ENCODE data around the gene MAST4. TPM values are rescaled to one million over a fixed set of nuclear protein-coding genes. Genes with fewer than 3 reads are reported as not detected.

Gene MAST4
- polyA plus RNA-seq, 2 of the 4 experiments (the other 2 are of a cell fraction): 1.2 to 5.8 TPM

- POLR2A ChIA-PET: no interaction called here
- CTCF ChIA-PET: no interaction called here
- H3K4me3 ChIP-seq: no peak overlapping the region
- TF ChIP-seq GATA3 (IDR thresholded peaks at IDR 0.05; ENCODE audit: borderline replicate concordance) (no peak), CEBPB (IDR thresholded peaks at IDR 0.05) (no peak), RNF2 (IDR thresholded peaks at IDR 0.05; ENCODE audit: borderline replicate concordance, low read depth) (no peak)
- DNase-seq (ENCODE audit: low read depth in 1 of 2, low spot score in 1 of 2) (no peak), ATAC-seq (no peak), FAIRE-seq (no peak)
- WGBS (ENCODE audit: missing lambda C conversion rate): 75% methylated on average over 1 of the region's 1 CpG
- H3K4me1 ChIP-seq: peaks cover 6% of the 10 kb centered on the region; the same call in 1 of the 3 replicates
- no peak overlapping the region for H3K4me2 ChIP-seq
- H3K27ac ChIP-seq: no peak overlapping the region
- H3K9me3 ChIP-seq: no peaks in the 10 kb centered on the region
These were observed 455.0 kb downstream of the MAST4 start for GRCh38 chr5:67051164-67051563.

GRCh38 chr5:67052034-67052433, 455.8 kb downstream of the MAST4 start:
- ATAC-seq (no peak), DNase-seq (ENCODE audit: low read depth in 1 of 2, low spot score in 1 of 2) (no peak), FAIRE-seq (no peak)
- H3K4me3 ChIP-seq: no peak overlapping the region
- WGBS (ENCODE audit: missing lambda C conversion rate): 68% methylated on average over 1 of the region's 1 CpG
- H3K9me3 ChIP-seq: no peaks in the 10 kb centered on the region
- ChIA-PET CTCF (no interaction called here), POLR2A (no interaction called here)
- H3K4me1 ChIP-seq: peaks cover 6% of the 10 kb centered on the region; the same call in 1 of the 3 replicates
- H3K27ac ChIP-seq: no peak overlapping the region
- no peak overlapping the region for H3K4me2 ChIP-seq
- TF ChIP-seq MAZ (IDR thresholded peaks at IDR 0.05; ENCODE audit: borderline replicate concordance, low read depth, low read length) (no peak), FOSB (CRISPR knock-in tag; IDR thresholded peaks at IDR 0.05) (no peak), SMC3 (IDR thresholded peaks at IDR 0.05) (no peak), NPAS2 (CRISPR knock-in tag; IDR thresholded peaks at IDR 0.05; ENCODE audit: borderline replicate concordance) (no peak), ZC3H11A (IDR thresholded peaks at IDR 0.05) (no peak), CEBPB (IDR thresholded peaks at IDR 0.05) (no peak), EHMT2 (IDR thresholded peaks at IDR 0.05; ENCODE audit: low read depth) (no peak), HMGXB4 (CRISPR knock-in tag; IDR thresholded peaks at IDR 0.05; ENCODE audit: borderline replicate concordance) (no peak), ZSCAN20 (CRISPR knock-in tag; IDR thresholded peaks at IDR 0.05) (no peak)

- ChIA-PET CTCF (no interaction called here), POLR2A (no interaction called here)
- H3K4me1 ChIP-seq: peaks cover 6% of the 10 kb centered on the region; the same call in 1 of the 3 replicates
- no peak overlapping the region for H3K4me3 ChIP-seq
- DNase-seq (ENCODE audit: low read depth in 1 of 2, low spot score in 1 of 2) (no peak), FAIRE-seq (no peak), ATAC-seq (peak in 1 of 2 experiments; percentile 45; a peak in 1 of 6 replicates)
- 94% methylated on average over 1 of the region's 1 CpG for WGBS (ENCODE audit: missing lambda C conversion rate)
- H3K9me3 ChIP-seq: no peaks in the 10 kb centered on the region
- H3K4me2 ChIP-seq: no peak overlapping the region
- H3K27ac ChIP-seq: no peak overlapping the region
- TF ChIP-seq KDM1A (IDR thresholded peaks at IDR 0.05; ENCODE audit: low read depth): no peak
- no peak for TF ChIP-seq RAD21 (conservative IDR thresholded peaks at IDR 0.05 in 1 of 2, IDR thresholded peaks at IDR 0.05 in 1 of 2)
- no peak for TF ChIP-seq SMC3 (IDR thresholded peaks at IDR 0.05)
- no peak for TF ChIP-seq EHMT2 (IDR thresholded peaks at IDR 0.05; ENCODE audit: low read depth)
- no peak for TF ChIP-seq HDAC2 (IDR thresholded peaks at IDR 0.05)
- TF ChIP-seq NR3C1 (IDR thresholded peaks at IDR 0.05): no peak
- TF ChIP-seq HOXB13 (CRISPR knock-in tag; IDR thresholded peaks at IDR 0.05; ENCODE audit: low read depth): no peak
- no peak for TF ChIP-seq ZNF302 (CRISPR knock-in tag; IDR thresholded peaks at IDR 0.05)
- no peak for TF ChIP-seq HMGXB4 (CRISPR knock-in tag; IDR thresholded peaks at IDR 0.05; ENCODE audit: borderline replicate concordance)
- TF ChIP-seq HEYL (CRISPR knock-in tag; IDR thresholded peaks at IDR 0.05): no peak
- no peak for TF ChIP-seq BCL3 (IDR thresholded peaks at IDR 0.05)
- no peak for TF ChIP-seq BHLHE40 (IDR thresholded peaks at IDR 0.05; ENCODE audit: low read depth, low read length)
- no peak for TF ChIP-seq HES2 (IDR thresholded peaks at IDR 0.05)
- no peak for TF ChIP-seq FOXS1 (CRISPR knock-in tag; IDR thresholded peaks at IDR 0.05)
- TF ChIP-seq CTCF (IDR thresholded peaks at IDR 0.05): no peak
- no peak for TF ChIP-seq RFX5 (IDR thresholded peaks at IDR 0.05)
These were observed 457.0 kb downstream of the MAST4 start for GRCh38 chr5:67053229-67053628.

Data from A549 (cell line).